ENCODE measurements around the gene TREML2.

DNA sequence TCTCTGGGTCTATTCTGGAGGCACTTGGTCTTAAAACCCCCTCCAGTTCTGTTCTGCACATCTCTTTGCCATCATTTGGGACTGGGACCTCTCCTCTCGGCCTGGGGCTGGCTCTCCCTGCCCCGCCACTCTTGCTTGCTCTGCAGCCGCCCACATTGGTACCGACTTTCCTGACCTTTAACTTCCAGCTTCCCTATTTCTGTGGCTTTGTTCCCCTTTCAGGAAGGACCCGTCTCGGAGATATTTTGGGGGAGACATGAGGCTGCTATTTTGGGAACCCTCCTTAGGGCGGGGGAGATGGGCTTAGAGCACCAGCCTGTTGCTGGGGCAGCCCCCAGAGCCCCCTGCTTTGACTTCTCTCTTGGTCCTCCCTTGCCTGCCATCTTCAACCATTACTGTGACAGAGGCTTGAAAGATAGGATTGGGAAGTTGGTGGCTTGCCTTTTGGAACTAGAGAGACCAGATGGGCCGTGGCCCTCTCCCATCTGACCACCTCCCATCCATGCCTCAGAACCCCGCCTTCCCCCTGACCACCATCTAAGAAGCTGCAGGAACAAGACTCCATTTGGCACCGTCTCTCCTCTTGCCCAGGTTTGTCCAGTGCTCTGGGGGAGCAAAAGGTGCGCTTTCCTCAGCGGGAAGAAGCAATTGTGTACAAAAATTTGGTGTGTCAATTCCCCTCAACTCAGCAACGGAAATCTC lies 38.9 kb downstream of the TREML2 start:
- TF ChIP-seq, protein P1, sequence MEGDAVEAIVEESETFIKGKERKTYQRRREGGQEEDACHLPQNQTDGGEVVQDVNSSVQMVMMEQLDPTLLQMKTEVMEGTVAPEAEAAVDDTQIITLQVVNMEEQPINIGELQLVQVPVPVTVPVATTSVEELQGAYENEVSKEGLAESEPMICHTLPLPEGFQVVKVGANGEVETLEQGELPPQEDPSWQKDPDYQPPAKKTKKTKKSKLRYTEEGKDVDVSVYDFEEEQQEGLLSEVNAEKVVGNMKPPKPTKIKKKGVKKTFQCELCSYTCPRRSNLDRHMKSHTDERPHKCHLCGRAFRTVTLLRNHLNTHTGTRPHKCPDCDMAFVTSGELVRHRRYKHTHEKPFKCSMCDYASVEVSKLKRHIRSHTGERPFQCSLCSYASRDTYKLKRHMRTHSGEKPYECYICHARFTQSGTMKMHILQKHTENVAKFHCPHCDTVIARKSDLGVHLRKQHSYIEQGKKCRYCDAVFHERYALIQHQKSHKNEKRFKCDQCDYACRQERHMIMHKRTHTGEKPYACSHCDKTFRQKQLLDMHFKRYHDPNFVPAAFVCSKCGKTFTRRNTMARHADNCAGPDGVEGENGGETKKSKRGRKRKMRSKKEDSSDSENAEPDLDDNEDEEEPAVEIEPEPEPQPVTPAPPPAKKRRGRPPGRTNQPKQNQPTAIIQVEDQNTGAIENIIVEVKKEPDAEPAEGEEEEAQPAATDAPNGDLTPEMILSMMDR (IDR thresholded peaks at IDR 0.05), result no peak
- TF ChIP-seq POLR2A (IDR thresholded peaks at IDR 0.05), result no peak

All from right lobe of liver (tissue), 4 donors.